GM19099 (cell line): ENCODE measurements around the gene TRMT1.

ENCODE experiments used
- POLR2A ChIP-seq: IDR thresholded peaks from 3 replicates; pipeline ENCODE4 v1.6.1; 2011; ENCODE audit warnings: low read depth; ENCODE audit not compliant: insufficient read length; ENCODE audit errors: extremely low read depth

TRMT1 gene

DNA sequence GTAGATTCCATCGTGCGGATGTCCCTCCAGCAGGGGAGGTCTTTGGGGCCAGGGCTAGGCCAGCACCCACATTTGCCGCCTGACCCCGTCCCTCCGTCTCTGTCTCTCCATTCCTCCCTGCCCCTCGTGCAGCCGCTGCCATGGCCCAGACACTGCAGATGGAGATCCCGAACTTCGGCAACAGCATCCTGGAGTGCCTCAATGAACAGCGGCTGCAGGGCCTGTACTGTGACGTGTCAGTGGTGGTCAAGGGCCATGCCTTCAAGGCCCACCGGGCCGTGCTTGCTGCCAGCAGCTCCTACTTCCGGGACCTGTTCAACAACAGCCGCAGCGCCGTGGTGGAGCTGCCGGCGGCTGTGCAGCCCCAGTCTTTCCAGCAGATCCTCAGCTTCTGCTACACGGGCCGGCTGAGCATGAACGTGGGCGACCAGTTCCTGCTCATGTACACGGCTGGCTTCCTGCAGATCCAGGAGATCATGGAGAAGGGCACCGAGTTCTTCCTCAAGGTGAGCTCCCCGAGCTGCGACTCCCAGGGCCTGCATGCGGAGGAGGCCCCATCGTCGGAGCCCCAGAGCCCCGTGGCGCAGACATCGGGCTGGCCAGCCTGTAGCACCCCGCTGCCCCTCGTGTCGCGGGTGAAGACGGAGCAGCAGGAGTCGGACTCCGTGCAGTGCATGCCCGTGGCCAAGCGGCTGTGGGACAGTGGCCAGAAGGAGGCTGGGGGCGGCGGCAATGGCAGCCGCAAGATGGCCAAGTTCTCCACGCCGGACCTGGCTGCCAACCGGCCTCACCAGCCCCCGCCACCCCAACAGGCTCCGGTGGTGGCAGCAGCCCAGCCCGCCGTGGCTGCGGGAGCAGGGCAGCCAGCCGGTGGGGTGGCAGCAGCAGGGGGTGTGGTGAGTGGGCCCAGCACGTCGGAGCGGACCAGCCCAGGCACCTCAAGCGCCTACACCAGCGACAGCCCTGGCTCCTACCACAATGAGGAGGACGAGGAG is 18.8 kb upstream of the TRMT1 start:
- TF ChIP-seq POLR2A = no peak

GRCh38 chr19:13134626-13135025 is 18.1 kb upstream of the TRMT1 start:
- TF ChIP-seq POLR2A = no peak

DNA sequence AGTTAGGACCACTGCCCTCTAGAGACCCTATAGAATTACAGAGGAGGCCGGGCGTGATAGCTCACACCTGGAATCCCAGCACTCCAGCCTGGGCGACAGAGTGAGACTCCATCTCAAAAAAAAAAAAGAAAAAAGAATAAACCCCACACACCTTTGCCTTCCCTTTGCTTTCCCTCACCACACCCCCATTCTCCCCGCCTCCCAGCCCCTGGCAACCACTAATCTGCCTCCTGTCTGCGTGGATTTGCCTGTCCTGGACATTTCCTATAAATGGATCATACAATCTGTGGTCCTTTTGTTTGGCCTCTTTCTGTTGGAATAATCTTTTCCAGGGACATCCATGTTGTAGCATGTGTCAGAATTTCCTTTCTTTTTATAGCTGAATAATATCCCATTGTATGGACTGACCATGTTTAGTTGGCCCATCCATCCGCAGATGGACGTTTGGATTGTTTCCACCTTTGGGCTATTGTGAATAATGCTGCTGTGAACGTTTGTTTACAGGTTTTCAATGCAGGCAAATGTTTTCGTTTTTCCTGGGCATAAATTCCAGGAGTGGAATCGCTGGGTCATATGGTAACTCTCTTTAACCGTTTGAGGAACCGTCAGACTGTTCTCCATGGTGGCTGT is 16.8 kb upstream of the TRMT1 start:
- no peak for TF ChIP-seq POLR2A

- no peak for TF ChIP-seq POLR2A
Measured at GRCh38 chr19:13132471-13133180, 16.1 kb upstream of the TRMT1 start.

DNA sequence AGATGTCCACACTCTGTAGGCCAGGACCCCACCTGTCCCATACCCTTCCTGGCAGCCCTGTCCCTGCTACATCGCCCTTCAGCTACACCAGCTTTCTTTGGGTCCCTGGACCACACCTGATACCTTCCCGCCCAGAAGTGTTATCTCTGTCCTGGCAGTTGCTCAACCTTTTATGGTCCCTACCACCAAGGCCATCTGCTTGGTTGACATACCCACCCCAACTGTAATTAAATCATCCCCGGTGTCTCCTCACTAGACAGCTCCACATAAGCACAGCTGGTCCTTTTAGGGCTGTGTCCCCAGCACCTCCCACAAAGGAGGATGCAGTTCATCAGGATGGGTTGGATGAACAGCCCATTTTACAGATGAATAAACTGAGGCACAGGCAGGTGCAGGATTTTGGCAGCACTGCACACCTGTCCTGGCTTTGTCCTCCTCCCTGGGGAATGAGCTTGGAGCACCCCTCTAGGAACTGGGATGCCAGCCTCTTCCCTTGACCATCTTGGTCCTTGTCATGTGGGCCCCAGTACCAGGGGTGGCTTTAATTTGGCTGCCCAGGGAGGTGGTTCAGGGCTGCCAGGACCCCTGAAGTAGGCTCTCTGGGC is 14.4 kb upstream of the TRMT1 start:
- TF ChIP-seq POLR2A = no peak

DNA sequence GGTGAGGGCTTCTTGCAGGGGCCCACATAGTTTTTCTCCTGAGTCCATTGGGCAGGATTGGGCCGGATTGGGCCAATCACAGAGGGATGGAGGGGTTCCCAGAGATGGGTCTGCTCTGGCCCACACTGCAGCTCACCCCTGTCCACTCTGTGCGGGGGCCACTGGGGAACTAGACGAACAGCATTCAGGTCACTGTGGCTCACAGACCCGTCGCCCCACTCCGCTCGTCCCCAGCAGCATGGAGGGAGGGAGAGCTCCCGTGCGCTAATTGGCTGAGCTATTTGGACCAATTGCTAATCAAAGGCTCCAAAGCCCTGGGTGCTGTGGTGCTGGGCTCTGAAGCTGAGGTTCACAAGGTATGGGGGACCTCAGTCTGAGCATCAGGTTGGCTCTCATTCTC is 12.8 kb upstream of the TRMT1 start:
- TF ChIP-seq POLR2A = no peak

DNA sequence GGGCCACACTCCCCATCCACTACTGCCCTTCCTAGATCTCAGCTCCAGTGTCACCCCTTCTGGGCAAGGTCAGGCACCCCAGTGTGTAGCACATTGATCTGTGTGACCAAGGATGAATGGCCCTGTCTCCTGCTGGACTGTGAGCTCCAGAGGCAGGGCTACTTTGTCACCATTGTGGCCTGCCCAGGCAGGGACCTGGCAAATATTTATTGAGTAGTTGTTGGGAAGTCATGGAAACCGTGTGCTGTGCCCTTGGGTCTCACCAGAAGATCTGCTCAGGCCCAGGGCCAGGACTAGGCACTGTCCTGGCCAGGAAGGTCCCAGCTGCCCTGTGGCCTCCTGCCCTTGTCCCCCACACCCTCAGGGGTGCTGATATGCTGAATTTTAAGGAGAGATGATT is 12.0 kb upstream of the TRMT1 start:
- no peak for TF ChIP-seq POLR2A

DNA sequence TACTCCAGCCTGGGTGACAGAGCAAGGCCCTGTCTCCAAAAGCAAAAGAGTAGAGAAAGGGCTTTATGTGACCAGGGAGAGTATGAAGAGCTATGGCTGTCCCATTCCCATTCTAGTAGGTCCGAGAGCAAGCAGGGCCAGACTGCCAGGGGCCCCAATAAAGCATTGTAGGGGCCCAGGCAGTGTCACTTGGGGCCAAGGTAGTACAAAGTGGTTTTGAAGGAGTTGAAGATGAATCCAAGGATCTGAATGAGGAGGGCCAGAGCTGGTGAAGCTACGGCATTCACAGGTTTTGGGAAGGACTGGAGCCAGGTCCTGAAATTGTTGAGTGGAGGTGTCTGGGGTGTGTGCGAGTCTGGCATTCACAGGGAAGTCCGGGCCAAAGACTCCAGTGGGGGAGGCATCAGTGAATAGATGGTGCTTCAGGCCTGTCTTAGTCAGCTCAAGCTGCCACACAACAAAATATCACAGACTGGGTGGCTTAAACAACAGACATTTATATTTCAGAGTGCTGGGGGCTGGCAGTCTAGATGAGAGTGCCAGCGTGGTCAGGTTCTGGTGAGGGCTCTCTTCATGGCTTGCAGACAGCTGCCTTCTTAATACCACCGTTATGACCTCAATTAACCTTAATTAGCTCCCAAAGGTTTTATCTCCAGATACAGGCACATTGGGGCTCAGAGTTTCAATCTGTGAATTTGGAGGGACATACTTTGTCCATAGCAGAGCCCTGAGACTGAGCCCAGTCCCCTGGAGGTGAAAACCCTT is 11.5 kb upstream of the TRMT1 start:
- TF ChIP-seq POLR2A = no peak

DNA sequence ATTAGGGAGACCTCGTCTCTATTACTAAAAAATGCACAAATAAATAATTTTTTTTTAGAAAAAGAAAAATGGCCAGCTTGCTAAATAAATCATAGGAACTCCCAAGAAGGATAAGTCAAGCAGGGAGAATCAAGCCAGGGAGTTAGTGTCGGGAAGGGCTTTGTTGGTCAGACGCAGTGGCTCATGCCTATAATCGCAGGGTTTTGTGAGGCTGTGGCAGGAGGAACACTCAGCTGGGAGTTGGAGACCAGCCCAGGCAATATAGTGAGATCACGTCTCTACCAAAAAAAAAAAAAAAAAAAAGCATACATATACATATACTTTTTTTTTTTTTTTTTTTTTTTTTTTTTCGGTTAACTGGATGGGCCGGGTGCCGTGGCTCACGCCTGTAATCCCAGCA is 10.5 kb upstream of the TRMT1 start:
- TF ChIP-seq POLR2A = no peak

DNA sequence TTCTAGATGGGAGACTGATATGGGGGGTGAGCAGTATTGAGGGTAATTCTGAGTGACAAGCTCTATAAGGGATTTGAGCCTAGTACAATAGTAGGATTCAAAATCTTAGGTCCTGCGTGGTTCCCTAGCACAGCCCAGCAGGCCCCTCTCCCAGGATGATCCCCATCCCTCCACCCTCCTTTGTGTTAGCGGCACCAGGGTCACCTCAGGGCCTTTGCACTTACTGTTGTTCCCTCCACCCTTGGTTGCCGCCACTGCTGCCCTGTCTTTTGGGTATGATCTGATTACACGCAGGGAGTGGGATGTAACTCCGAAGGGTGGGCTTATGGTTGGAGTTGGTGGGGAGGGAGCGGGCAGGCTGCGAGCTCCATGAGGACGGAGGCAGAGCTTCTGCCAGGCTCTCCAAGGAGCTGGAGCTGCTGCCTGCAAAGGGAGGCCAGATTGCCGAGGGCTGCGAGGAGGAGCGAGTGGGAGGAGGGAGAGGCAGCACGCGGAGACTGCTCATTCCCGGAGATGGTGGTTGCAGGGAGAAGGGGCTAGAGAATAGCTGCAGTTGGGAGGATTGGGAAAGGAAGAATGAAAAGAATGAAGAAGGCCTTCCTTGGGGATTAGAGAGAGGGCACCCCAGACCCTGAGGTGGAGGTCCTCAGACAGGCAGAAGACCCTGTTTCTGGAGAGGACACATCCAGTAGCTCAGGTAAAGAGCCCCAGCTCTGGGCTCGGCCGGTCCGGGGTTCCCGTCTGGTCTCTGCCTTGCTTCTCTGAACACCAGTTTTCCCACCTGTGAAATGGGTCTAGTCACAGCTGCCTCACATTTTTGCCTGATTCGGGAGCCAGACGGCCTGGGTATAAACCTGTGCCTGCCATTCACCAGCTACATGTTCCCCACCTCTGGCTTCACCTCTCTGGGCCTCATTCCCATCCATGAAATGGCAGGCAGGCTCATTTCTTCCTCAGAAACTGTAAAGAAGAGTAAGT is 6.7 kb upstream of the TRMT1 start:
- no peak for TF ChIP-seq POLR2A

DNA sequence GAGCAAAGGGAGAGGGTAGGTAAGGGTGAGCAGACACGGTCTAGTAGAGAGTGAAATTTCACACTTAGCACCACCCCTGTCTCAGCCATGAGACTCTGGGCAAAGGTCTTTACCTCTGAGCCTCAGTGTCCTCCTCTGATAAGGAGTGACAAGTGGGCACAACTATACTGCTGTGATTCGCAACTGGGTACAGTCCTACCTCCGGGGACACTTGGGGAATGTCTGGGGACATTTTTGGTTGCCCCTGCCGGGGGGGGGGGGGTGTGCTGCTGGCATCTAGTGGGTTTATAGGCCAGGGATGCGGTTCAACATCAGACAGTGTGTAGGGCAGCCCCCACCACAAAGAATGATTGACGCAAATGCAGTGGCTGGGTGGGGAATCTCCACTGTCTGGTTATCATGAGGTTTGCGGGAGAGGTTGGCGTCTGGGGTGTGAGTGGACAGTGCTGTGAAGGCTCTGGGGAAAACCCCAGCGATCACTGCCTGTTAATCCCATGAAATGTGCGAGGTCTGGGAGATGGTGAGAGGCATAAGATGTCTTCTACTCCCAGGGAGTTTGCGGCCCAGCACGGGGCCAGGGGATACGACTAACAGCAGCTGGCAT is 5.8 kb upstream of the TRMT1 start:
- no peak for TF ChIP-seq POLR2A

DNA sequence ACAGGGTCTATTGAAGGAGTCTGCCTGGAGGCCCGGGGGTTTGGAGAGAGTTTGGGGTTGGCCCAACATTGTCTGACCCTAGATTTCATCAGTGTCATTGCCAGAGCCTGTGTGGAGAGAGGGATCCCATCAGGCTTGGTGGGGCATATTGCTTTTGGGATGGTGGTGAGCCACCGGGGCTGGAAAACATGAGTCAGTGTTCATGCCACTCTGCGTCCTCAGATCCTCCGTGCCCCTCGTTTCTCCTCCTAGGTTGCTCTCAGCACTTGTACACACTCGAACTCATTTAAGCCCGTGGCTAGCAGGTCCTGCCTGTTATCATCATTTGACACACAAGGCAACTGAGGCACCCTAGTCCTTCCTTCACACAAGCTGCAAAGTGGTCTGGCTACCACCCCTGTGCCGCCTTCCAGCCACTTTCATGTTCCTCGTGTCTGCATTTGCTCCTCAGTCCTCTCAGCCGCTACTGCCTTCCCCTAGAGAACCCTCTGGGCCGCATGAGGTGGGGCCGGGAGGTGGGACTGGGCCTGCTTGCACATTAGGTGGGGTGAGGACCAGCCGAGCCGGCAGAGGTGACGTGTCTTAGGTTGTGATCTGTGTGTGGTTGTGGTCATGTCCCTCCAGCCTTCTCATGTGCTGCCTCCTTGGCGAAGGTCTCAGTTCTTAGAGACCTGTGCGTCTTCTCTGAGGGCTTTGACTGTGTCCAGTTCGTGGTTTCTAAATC is 5.2 kb upstream of the TRMT1 start:
- no peak for TF ChIP-seq POLR2A
